Adrenal gland (tissue), 12 donors: ENCODE results near the gene CORO7. TPM values are rescaled to one million over a fixed set of nuclear protein-coding genes. Genes with fewer than 3 reads are reported as not detected.

Experiments used
- DNase-seq, 7 donors: peaks; one replicate each; pipeline ENCODE4 v3.0.0-alpha.2; 2019 to 2020
- H3K27ac ChIP-seq, 5 donors: fragments of 200-600 bp; sonication (generic) in 4 of 5; 1 replicate in 3 of 5; 2 replicates in 2 of 5; pipeline versions ENCODE4 v1.5.1 to v1.8.0; 2016 to 2020; ENCODE audit warnings: mild to moderate bottlenecking in 1 of 5
- H3K27me3 ChIP-seq: fragments of 200-600 bp; 2 replicates; pipeline ENCODE4 v1.8.0; 2021
- H3K36me3 ChIP-seq, 2 donors: fragments of 200-600 bp; replicated peaks in 1 of 2; 1 replicate in 1 of 2; 2 replicates in 1 of 2; pipeline versions ENCODE4 v1.5.1 to v1.8.0; 2018 to 2022
- H3K4me1 ChIP-seq, 2 donors: fragments of 200-600 bp; replicated peaks in 1 of 2; 1 replicate in 1 of 2; 2 replicates in 1 of 2; pipeline versions ENCODE4 v1.5.1 to v1.8.0; 2018 to 2021
- H3K4me3 ChIP-seq, 4 donors: fragments of 200-600 bp; sonication (generic) in 3 of 4; one replicate each; pipeline ENCODE4 v1.5.1; 2016 to 2018
- H3K9me3 ChIP-seq, 3 donors: fragments of 200-600 bp; sonication (generic) in 1 of 3; replicated peaks in 1 of 3; 1 replicate in 2 of 3; 2 replicates in 1 of 3; pipeline versions ENCODE4 v1.5.1 to v1.8.0; 2016 to 2021
- POLR2A ChIP-seq, 2 donors: fragments of 450-650 bp; IDR thresholded peaks; one replicate each; pipeline ENCODE4 v1.6.1; 2017; ENCODE audit warnings: antibody characterized with exemption in 2 of 2, mild to moderate bottlenecking in 2 of 2, moderate library complexity in 1 of 2
- WGBS, 4 donors: extraction: QIAGEN DNeasy Blood & Tissue Kit in 2 of 4; methylation state at CpG; one replicate each; pipeline versions ENCODE4 v1.1.5 to v1.1.7; 2013 to 2017; 5-methylcytosine and 5-hydroxymethylcytosine counted together
- intact Hi-C, 2 donors: fragments of 100-400 bp; cut with DNase I; formaldehyde crosslinking; loops; one replicate each; pipeline versions ENCODE4 v1.14.1 to v1.15.0; 2022 to 2023
- polyA plus RNA-seq, 3 donors: library from polyadenylated mRNA; stranded (reverse); fragments of 200-250 nt in 2 of 3; fragments of 350-450 nt in 1 of 3; fragmentation: Illumina TruSeq in 1 of 3; extraction: RNeasy Lipid Tissue Mini Kit (QIAGEN cat#74804) in 1 of 3; gene quantifications; one replicate each; pipeline ENCODE4 v1.2.3, GENCODE V29; 2013 to 2014
- total RNA-seq, 9 donors: library from RNA; depleted of rRNA in 4 of 9; stranded (reverse); fragments of >200 nt in 4 of 9; fragments of 120-200 nt in 1 of 9; fragmentation: NEBNext Ultra II Directional in 1 of 9; extraction: Animal tissue kit (Norgen Biotek cat#: 25700) in 1 of 9; gene quantifications; one replicate each; pipeline versions ENCODE4 v1.1.0 to v1.2.4, GENCODE V29; 2013 to 2023
- TF ChIP-seq, protein P1 (sequence below), 6 experiments: fragments of 450-650 bp in 4 of 6; fragments of 200-600 bp in 2 of 6; sonication (generic) in 1 of 6; IDR thresholded peaks; 1 replicate in 5 of 6; 2 replicates in 1 of 6; pipeline versions ENCODE4 v1.5.1 to v1.8.0; 2016 to 2021; ENCODE audit warnings: antibody characterized with exemption in 6 of 6, mild to moderate bottlenecking in 2 of 6, moderate library complexity in 1 of 6
- donor health status: healthy with polysubstance abuse.
- donor health status: Bipolar disorder and iron deficiency.
- donor health status: DM: yes; HTN: yes; CAD: no.
- donor health status: DM: no; HTN: no; CAD: no.
- donor health status: DM: no; HTN: no; CAD: no.
- donor health status: DM: yes; HTN: yes; CAD: no.

The CORO7 gene
- total and polyA plus RNA-seq, 12 donors: 4.3 to 61.0 (median 34.7) TPM

DNA sequence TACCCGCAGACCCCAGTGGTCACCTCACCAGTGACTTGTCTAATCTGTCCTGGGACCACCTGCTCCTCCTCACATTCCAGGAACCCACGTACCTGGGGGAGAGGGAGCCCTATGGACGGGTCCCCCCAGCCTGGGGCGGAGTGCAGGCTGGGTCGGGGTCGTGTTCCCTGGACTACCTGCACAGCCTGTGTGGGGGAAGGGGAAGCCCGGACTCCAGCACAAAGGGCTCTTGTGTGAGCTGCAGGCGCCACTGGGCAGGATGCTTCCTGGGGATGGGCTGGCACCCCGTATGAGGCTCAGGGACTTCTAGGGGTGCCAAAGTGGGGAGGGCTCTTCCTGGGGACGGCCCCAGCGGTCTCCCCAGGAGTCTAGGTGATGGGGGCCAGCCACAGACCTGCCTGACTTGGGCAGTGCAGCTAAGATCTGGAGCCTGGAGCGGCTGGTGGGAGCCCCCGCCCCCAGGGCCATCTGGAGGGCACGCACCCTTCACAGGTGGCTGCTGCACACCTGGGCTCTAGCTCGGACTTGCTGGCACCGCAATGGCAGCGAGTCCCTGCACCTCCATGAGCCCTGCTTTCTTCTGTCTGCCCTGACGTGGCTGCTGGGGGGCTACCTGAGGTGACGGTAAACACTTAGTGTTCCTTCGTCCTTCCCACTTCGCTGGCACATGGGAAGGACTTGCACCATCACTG lies 37.3 kb downstream of the CORO7 start:
- intact Hi-C loops: no loop called here
- WGBS, 4 donors: 91 to 94% (median 93%) methylated on average over 9 to 21 of the region's 21 CpGs
- Histone ChIP-seq H3K27me3 (no peaks in the 10 kb centered on the region), H3K4me3 (no peak overlapping the region), H3K9me3 (no peaks in the 10 kb centered on the region), H3K27ac (peak overlapping the region in 1 of 5 donors; percentile 49), H3K36me3 (peaks cover 0 to 40% of the 10 kb centered on the region in 2 donors), H3K4me1 (peaks cover 17 to 33% of the 10 kb centered on the region in 2 donors)
- TF ChIP-seq POLR2A (IDR thresholded peaks at IDR 0.05): no peak
- TF ChIP-seq, protein P1, sequence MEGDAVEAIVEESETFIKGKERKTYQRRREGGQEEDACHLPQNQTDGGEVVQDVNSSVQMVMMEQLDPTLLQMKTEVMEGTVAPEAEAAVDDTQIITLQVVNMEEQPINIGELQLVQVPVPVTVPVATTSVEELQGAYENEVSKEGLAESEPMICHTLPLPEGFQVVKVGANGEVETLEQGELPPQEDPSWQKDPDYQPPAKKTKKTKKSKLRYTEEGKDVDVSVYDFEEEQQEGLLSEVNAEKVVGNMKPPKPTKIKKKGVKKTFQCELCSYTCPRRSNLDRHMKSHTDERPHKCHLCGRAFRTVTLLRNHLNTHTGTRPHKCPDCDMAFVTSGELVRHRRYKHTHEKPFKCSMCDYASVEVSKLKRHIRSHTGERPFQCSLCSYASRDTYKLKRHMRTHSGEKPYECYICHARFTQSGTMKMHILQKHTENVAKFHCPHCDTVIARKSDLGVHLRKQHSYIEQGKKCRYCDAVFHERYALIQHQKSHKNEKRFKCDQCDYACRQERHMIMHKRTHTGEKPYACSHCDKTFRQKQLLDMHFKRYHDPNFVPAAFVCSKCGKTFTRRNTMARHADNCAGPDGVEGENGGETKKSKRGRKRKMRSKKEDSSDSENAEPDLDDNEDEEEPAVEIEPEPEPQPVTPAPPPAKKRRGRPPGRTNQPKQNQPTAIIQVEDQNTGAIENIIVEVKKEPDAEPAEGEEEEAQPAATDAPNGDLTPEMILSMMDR (IDR thresholded peaks at IDR 0.05): no peak
- no peak for DNase-seq

DNA sequence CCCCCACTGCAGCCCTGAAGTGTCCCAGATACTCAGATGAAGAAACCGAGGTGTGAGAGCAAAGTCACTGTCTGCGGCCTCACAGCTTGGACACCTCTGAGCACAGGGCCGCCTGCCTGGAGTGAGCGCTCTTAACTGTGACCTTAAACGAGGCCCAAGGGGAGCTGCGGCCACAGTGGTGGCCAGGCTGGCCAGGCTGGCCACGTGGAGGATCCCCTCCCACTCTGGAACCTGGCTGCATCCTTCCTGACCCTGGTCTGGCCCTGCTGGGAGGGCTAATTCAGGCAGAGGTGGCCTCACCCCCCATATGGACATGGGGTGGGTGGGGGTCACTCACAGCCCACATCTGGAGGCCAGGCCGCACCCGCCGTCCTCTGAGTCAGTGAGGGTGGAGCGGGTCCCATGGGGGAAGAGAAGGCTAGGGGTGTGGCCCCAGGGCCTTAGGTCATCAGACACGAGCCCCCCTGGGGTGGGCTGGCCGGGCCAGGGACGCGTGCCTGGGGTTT lies 38.2 kb downstream of the CORO7 start:
- no peaks in the 10 kb centered on the region for H3K27me3 ChIP-seq
- 71 to 83% (median 81%) methylated on average over 6 to 15 of the region's 15 CpGs for WGBS, 4 donors
- TF ChIP-seq, protein P1 (IDR thresholded peaks at IDR 0.05): no peak
- TF ChIP-seq POLR2A (IDR thresholded peaks at IDR 0.05): no peak
- no peaks in the 10 kb centered on the region for H3K9me3 ChIP-seq
- peaks cover 0 to 32% of the 10 kb centered on the region in 2 donors for H3K36me3 ChIP-seq
- no peak for DNase-seq
- intact Hi-C loops: no loop called here
- peaks cover 17 to 38% of the 10 kb centered on the region in 2 donors for H3K4me1 ChIP-seq
- peak overlapping the region in 2 of 5 donors; percentile 49 to 84 for H3K27ac ChIP-seq
- H3K4me3 ChIP-seq: no peak overlapping the region

DNA sequence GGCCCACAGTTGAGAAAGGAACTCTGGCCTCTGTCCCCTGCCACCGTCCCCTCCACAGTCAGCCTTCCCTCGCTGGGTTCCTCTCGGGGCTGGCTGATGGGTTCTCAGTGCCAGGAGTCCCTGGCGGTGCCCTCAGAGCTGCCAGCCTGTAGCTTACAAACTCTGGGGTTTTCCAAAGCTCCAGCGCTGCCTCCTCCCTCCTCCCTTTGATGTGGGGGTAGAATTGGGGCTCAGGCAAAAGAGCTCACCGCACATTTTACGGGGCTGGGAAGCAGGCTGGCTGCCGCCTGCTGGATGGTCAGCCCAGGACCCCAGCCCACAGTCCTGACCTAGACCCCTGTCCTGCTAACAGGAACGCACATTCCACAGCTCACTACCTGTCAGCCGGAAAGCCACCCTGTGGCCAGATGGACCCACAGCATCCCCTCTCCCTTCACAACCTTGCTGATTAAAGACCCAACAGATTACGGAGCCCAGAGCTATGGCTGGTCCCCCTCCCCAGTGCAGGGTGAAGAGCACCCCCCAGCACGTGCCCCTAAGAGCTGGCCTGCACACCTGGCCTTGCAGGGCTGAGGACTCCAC lies 38.7 kb downstream of the CORO7 start:
- H3K4me3 ChIP-seq: no peak overlapping the region
- 64 to 78% (median 73%) methylated on average over 5 to 12 of the region's 12 CpGs for WGBS, 4 donors
- peaks cover 0 to 27% of the 10 kb centered on the region in 2 donors for H3K36me3 ChIP-seq
- TF ChIP-seq POLR2A (IDR thresholded peaks at IDR 0.05): no peak
- TF ChIP-seq, protein P1 (IDR thresholded peaks at IDR 0.05): peak in 2 of 6 experiments; percentile 2 to 13
- intact Hi-C loops: no loop called here
- H3K4me1 ChIP-seq: peaks cover 21 to 44% of the 10 kb centered on the region in 2 donors
- no peak for DNase-seq
- peak overlapping the region in 2 of 5 donors; percentile 49 to 84 for H3K27ac ChIP-seq
- no peaks in the 10 kb centered on the region for H3K9me3 ChIP-seq
- H3K27me3 ChIP-seq: no peaks in the 10 kb centered on the region

DNA sequence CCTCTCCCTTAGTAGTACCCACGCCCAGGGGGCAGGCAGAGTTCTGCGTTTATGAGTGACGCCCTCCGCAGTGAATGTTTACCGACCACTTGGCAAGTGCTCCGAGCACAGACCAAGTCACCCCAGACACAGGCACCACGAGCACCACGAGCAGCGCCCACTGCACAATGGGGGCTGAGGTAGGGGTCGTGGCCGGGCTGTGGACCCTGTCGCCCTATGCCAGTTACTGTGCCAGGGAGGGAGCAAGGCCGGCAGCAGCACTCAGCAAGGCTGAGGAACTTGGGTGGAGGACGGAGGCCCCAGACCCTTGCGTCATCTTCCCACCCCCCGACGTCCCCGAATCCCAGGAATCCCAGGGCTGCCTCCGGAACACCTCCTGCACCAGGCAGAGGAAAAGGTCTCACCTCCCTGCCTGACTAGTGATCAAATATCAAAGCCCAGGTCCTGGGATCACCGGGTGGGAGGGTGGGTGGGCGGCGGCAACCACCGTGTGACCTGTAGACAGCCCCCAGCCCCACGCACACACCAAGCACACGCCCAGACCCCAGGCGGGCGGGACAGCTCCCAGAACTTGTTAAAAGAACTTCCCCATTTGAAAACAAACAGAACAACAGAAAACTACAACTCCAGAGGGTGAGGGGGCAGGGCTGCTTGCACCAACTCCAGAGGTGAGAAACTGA lies 39.4 kb downstream of the CORO7 start:
- peak overlapping the region in 3 of 5 donors; percentile 59 to 90 (median 84) for H3K27ac ChIP-seq
- WGBS, 4 donors: 69 to 100% (median 73%) methylated on average over 4 to 27 of the region's 27 CpGs
- peaks cover 27 to 50% of the 10 kb centered on the region in 2 donors for H3K4me1 ChIP-seq
- no peaks in the 10 kb centered on the region for H3K27me3 ChIP-seq
- no peak for TF ChIP-seq POLR2A (IDR thresholded peaks at IDR 0.05)
- TF ChIP-seq, protein P1 (IDR thresholded peaks at IDR 0.05): no peak
- H3K36me3 ChIP-seq: peaks cover 0 to 20% of the 10 kb centered on the region in 2 donors
- H3K4me3 ChIP-seq: no peak overlapping the region
- DNase-seq: no peak
- no peaks in the 10 kb centered on the region for H3K9me3 ChIP-seq
- intact Hi-C loops: no loop called here
